HG03095 (cell line): Measurements from ENCODE around the gene P4HA1.
A peak's percentile ranks its signal among the peaks of the same experiment; 100 is the strongest.

ENCODE experiments used
- ATAC-seq: cut with Tn5 transposase; IDR thresholded peaks from one replicate; pipeline ENCODE4 v1.9.1; 2021; ENCODE audit warnings: moderate library complexity; ENCODE audit not compliant: unreplicated experiment

Gene P4HA1

GRCh38 chr10:73094986-73095480 is 1.6 kb downstream of the P4HA1 start:
- no peak for ATAC-seq

- no peak for ATAC-seq
Observed at GRCh38 chr10:73093922-73094850, 2.5 kb downstream of the P4HA1 start.

- no peak for ATAC-seq
Observed at GRCh38 chr10:73092830-73093229, 3.8 kb downstream of the P4HA1 start.

GRCh38 chr10:73088304-73088703 is 8.4 kb downstream of the P4HA1 start:
- no peak for ATAC-seq

- ATAC-seq: no peak
Observed at GRCh38 chr10:73086816-73087215, 9.8 kb downstream of the P4HA1 start.

GRCh38 chr10:73084209-73084608 is 12.5 kb downstream of the P4HA1 start:
- ATAC-seq: no peak

GRCh38 chr10:73083221-73083620 is 13.4 kb downstream of the P4HA1 start:
- ATAC-seq: no peak

- ATAC-seq: peak; percentile 79
Observed at GRCh38 chr10:73079779-73080541, 16.7 kb downstream of the P4HA1 start.

GRCh38 chr10:73076360-73077183 is 20.1 kb downstream of the P4HA1 start:
- ATAC-seq: no peak

- ATAC-seq: no peak
Observed at GRCh38 chr10:73075829-73076228, 20.8 kb downstream of the P4HA1 start.

GRCh38 chr10:73073627-73074026 is 23.0 kb downstream of the P4HA1 start:
- ATAC-seq: no peak

GRCh38 chr10:73065441-73065840 is 31.2 kb downstream of the P4HA1 start:
- ATAC-seq: no peak

- ATAC-seq: no peak
Observed at GRCh38 chr10:73061743-73062142, 34.9 kb downstream of the P4HA1 start.

GRCh38 chr10:73060738-73061635 is 35.7 kb downstream of the P4HA1 start:
- no peak for ATAC-seq

GRCh38 chr10:73060173-73060572 is 36.5 kb downstream of the P4HA1 start:
- no peak for ATAC-seq

GRCh38 chr10:73058057-73058591 is 38.5 kb downstream of the P4HA1 start:
- ATAC-seq: no peak

GRCh38 chr10:73054286-73054685 is 42.4 kb downstream of the P4HA1 start:
- ATAC-seq: peak; percentile 91

- no peak for ATAC-seq
Observed at GRCh38 chr10:73053275-73053674, 43.4 kb downstream of the P4HA1 start.

GRCh38 chr10:73044378-73045285 is 52.0 kb downstream of the P4HA1 start:
- no peak for ATAC-seq
